Activated CD8-positive, alpha-beta T cell treated with anti-CD3 and anti-CD28 coated beads, Interleukin-2, amount 10 ng/mL, durations not matched to agents 7 days and 5 days (primary cell): ENCODE data around the gene OR2AT4. TPM values are rescaled to one million over a fixed set of nuclear protein-coding genes. Genes with fewer than 3 reads are reported as not detected.
"Not testable (repeated sequence)": the region's sequence is repeated elsewhere in the genome, so short reads cannot be mapped to it uniquely, and the experiment has no call there.

Source experiments
- ATAC-seq: fragments of 150-1000 bp; cut with Tn5 transposase; one replicate; pipeline ENCODE4 v1.10.0; 2021; ENCODE audit warnings: moderate library complexity
- CTCF ChIA-PET: fragments of 350-600 bp; sonication (Branson Sonifier 250); formaldehyde crosslinking; loops from one replicate; lab custom pipeline; 2021; ENCODE audit warnings: antibody characterized with exemption; lab: Charles Lee
- POLR2A ChIA-PET: fragments of 350-600 bp; sonication (Branson Sonifier 250); formaldehyde crosslinking; loops from one replicate; lab custom pipeline; 2021; ENCODE audit warnings: antibody characterized with exemption; lab: Charles Lee
- DNase-seq: peaks from one replicate; pipeline ENCODE4 v3.0.0-alpha.2; 2020
- H3K27ac Mint-ChIP-seq: one replicate; pipeline ENCODE4 v1.8.0; 2021; ENCODE audit warnings: mild to moderate bottlenecking, mixed read lengths
- H3K27me3 Mint-ChIP-seq: one replicate; pipeline ENCODE4 v1.8.0; 2021; ENCODE audit warnings: low read depth, mixed read lengths
- H3K36me3 Mint-ChIP-seq: one replicate; pipeline ENCODE4 v1.8.0; 2021; ENCODE audit warnings: low read depth, mixed read lengths
- H3K4me1 Mint-ChIP-seq: one replicate; pipeline ENCODE4 v1.8.0; 2021; ENCODE audit warnings: low read depth, mixed read lengths
- H3K4me3 Mint-ChIP-seq: one replicate; pipeline ENCODE4 v1.8.0; 2021; ENCODE audit warnings: mild to moderate bottlenecking, mixed read lengths
- H3K9me3 Mint-ChIP-seq: one replicate; pipeline ENCODE4 v1.8.0; 2022; ENCODE audit warnings: mixed read lengths; ENCODE audit not compliant: insufficient read depth
- total RNA-seq, 2 experiments: library from RNA; stranded (reverse); gene quantifications; one replicate each; pipeline ENCODE4 v1.2.3, GENCODE V29; 2021

The OR2AT4 gene
- total RNA-seq, 2 experiments from 2014 or later = not detected

DNA sequence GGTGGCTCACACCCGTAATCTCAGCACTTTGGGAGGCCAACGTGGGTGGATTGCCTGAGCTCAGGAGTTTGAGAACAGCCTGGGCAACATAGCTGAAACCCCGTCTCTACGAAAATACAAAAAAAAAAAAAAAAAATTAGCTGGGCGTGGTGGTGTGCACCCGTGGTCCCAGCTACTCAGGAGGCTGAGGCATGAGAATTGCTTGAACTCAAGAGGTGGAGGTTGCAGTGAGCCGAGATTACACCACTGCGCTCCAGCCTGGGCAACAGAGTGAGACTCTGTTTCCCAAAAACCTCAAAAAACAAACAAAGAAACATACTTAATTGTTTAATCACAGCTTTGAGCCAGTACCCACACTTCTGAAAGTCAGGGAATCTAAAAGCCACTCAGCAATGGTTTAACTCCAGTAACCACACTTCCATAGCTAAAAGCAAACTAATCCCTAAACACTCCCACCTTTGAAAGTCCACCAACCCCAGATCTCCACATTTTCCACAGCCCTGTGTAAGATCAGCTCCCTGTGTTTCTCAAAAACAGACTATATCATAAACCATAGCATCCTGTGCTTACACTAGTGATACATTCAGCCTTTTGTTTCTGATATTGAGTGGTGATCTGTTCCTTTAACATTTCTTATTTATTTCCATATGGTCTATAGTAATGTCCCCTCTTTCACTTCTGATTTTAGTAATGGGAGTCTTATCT lies 4.9 kb upstream of the OR2AT4 start:
- H3K4me1 Mint-ChIP-seq = peaks cover 3% of the 10 kb centered on the region
- no peak for DNase-seq
- H3K27ac Mint-ChIP-seq = no peak overlapping the region
- ChIA-PET POLR2A (no interaction called here), CTCF (interaction anchor here (1.4 kb wide), 1 partner anchor 39 kb away, joined by 4 read pairs; no protein-coding TSS in a partner anchor)
- no peaks in the 10 kb centered on the region for H3K36me3 Mint-ChIP-seq
- H3K27me3 Mint-ChIP-seq = peaks cover 20% of the 10 kb centered on the region
- H3K4me3 Mint-ChIP-seq = no peak overlapping the region
- no peak for ATAC-seq
- peaks cover 3% of the 10 kb centered on the region for H3K9me3 Mint-ChIP-seq

DNA sequence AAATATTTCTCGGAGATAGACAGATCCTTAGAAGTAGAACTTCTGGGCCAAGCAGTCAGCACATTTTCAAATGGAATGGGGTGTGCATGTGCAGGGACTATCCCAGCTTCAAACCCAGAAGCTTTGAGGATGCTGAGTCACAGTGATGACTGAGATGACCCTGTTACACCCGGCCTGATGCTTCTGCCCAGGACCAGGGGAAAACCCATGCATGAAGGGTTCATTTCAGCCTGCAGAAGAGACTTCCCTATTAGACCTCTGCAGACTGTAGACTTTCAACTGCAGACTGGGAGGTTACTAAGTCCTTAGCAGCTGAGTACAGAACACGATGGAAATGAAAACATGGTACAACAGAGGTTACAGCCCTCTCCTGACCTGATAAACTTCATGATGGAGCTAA lies 3.6 kb upstream of the OR2AT4 start:
- peaks cover 27% of the 10 kb centered on the region for H3K27me3 Mint-ChIP-seq
- DNase-seq = no peak
- peaks cover 3% of the 10 kb centered on the region for H3K4me1 Mint-ChIP-seq
- H3K36me3 Mint-ChIP-seq = no peaks in the 10 kb centered on the region
- no peak for ATAC-seq
- ChIA-PET CTCF (interaction anchor here (0.8 to 1.4 kb wide), 2 partner anchors 40 to 42 kb away, joined by 3 to 4 read pairs; no protein-coding TSS in a partner anchor), POLR2A (no interaction called here)
- peaks cover 3% of the 10 kb centered on the region for H3K9me3 Mint-ChIP-seq
- no peak overlapping the region for H3K27ac Mint-ChIP-seq
- no peak overlapping the region for H3K4me3 Mint-ChIP-seq

DNA sequence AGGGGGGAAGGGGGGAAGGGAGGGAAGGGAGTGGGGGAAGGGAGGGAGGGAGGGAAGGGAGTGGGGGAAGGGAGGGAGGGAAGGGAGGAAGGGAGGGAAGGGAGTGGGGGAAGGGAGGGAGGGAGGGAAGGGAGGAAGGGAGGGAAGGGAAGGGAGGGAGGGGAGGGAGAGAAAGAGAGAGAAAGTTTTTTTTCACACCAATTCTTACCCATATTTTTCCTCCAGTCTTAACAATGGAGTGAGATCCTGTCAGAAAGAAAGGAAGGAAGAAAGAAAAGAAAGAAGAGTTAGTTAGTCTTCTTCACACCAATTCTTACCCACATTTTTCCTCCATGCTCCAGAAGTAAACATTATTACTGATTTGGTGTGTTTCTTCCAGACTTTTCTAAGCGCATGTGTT lies 3.0 kb upstream of the OR2AT4 start:
- no peak overlapping the region for H3K4me3 Mint-ChIP-seq
- ATAC-seq (no peak), DNase-seq (no peak)
- H3K9me3 Mint-ChIP-seq = peaks cover 3% of the 10 kb centered on the region
- CTCF ChIA-PET = no interaction called here
- H3K27me3 Mint-ChIP-seq = peaks cover 34% of the 10 kb centered on the region
- POLR2A ChIA-PET = no interaction called here
- H3K27ac Mint-ChIP-seq = no peak overlapping the region
- H3K36me3 Mint-ChIP-seq = no peaks in the 10 kb centered on the region
- peaks cover 3% of the 10 kb centered on the region for H3K4me1 Mint-ChIP-seq

DNA sequence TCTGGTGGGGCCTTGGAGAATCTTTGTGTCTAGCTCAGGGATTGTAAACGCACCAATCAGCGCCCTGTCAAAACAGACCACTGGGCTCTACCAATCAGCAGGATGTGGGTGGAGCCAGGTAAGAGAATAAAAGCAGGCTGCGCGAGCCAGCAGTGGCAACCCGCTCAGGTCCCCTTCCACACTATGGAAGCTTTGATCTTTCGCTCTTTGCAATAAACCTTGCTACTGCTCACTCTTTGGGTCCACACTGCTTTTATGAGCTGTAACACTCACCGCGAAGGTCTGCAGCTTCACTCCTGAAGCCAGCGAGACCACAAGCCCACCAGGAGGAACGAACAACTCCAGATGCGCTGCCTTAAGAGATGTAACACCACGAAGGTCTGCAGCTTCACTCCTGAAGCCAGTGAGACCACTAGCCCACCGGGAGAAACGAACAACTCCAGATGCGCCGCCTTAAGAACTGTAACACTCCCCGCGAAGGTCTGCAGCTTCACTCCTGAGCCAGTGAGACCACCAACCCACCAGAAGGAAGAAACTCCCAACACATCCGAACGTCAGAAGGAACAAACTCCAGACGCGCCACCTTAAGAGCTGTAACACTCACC lies 2.3 kb upstream of the OR2AT4 start:
- H3K9me3 Mint-ChIP-seq, DNase-seq, H3K4me1 Mint-ChIP-seq, ATAC-seq, H3K27ac Mint-ChIP-seq, H3K36me3 Mint-ChIP-seq, H3K4me3 Mint-ChIP-seq, CTCF ChIA-PET, POLR2A ChIA-PET: not testable (repeated sequence)
- H3K27me3 Mint-ChIP-seq = peaks cover 36% of the 10 kb centered on the region

DNA sequence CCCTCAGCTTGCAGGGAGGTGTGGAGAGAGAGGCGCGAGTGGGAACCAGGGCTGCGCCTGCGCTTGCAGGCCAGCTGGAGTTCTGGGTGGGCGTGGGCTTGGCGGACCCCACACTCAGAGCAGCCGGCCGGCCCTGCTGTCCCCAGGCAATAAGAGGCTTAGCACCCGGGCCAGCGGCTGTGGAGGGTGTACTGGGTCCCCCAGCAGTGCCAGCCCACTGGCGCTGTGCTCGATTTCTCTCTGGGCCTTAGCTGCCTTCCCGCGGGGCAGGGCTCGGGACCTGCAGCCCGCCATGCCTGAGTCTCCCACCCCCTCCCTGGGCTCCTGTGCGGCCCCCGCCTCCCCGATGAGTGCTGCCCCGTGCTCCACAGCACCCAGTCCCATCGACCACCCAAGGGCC lies 1.5 kb upstream of the OR2AT4 start:
- DNase-seq, ATAC-seq, POLR2A ChIA-PET, H3K36me3 Mint-ChIP-seq, CTCF ChIA-PET, H3K4me1 Mint-ChIP-seq, H3K27ac Mint-ChIP-seq, H3K9me3 Mint-ChIP-seq, H3K4me3 Mint-ChIP-seq: not testable (repeated sequence)
- peaks cover 34% of the 10 kb centered on the region for H3K27me3 Mint-ChIP-seq

DNA sequence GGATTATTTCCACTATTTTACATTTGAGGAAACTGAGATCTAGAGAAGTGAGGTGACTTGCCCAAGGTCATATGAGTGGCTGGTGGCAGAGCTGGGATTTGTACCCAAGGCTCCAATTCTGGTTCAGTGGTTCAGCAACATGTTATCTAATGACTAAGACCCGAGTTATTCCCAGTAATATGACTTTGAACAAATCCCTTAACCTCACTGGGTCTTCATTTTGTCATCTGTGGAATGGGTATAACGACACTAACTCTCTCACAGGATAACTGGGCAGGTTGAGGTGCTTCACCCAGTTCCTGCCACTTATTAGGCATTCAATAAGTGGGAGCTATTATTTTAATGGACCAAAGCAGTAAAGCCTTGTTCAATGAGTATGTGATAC lies 489 bp upstream of the OR2AT4 start:
- ChIA-PET POLR2A (no interaction called here), CTCF (no interaction called here)
- no peaks in the 10 kb centered on the region for H3K9me3 Mint-ChIP-seq
- DNase-seq (no peak), ATAC-seq (no peak)
- H3K27me3 Mint-ChIP-seq = peaks cover 36% of the 10 kb centered on the region
- no peaks in the 10 kb centered on the region for H3K36me3 Mint-ChIP-seq
- H3K4me1 Mint-ChIP-seq = no peaks in the 10 kb centered on the region
- no peak overlapping the region for H3K27ac Mint-ChIP-seq
- H3K4me3 Mint-ChIP-seq = no peak overlapping the region

DNA sequence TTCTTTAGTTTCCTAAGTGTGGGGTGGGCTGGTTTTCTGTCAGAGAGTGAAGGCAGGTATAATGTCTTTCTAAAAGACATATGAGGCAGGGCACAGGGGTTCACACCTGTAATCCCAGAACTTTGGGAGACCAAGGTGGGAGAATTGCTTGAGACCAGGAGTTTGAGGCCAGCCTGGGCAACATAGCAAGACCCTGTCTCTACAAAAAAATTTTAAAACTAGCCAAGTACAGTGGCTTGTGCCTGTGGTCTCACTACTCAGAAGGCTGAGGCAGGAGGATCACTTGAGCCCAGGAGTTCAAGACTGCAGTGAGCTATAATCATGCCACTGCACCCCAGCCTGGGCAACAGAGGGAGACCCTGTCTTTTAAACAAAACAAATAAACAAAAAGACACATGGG lies 2.3 kb downstream of the OR2AT4 start:
- H3K36me3 Mint-ChIP-seq, POLR2A ChIA-PET, DNase-seq, CTCF ChIA-PET, ATAC-seq, H3K27ac Mint-ChIP-seq, H3K4me3 Mint-ChIP-seq, H3K4me1 Mint-ChIP-seq: not testable (repeated sequence)
- H3K27me3 Mint-ChIP-seq = peaks cover 40% of the 10 kb centered on the region
- H3K9me3 Mint-ChIP-seq = peaks cover 11% of the 10 kb centered on the region

DNA sequence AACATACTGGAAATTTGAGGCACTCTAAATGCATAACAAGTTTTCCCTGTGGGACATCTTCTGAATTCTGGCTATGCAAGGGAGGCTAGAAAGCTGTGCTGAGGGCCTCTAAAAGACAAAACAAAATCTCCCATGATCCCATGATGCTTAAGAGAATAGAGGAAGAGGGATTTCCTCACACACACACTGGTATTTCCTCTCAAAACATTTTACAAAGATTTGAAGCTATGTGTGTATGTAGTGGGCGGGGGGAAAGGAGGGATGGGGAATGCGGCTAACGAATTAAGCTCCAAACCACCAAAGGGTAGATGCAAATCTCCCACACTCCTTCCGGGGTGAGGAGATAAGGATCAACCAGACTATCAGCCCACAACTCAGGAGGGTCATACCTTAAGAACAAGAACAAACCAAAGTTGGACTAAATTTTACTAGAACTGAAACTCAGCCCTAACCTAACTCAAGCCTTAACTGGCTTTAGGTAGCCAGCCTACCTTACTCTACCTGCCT lies 6.0 kb downstream of the OR2AT4 start:
- POLR2A ChIA-PET = no interaction called here
- no peaks in the 10 kb centered on the region for H3K36me3 Mint-ChIP-seq
- no peak overlapping the region for H3K4me3 Mint-ChIP-seq
- no peak for ATAC-seq
- peaks cover 44% of the 10 kb centered on the region for H3K27me3 Mint-ChIP-seq
- H3K27ac Mint-ChIP-seq = no peak overlapping the region
- peaks cover 3% of the 10 kb centered on the region for H3K4me1 Mint-ChIP-seq
- H3K9me3 Mint-ChIP-seq = peaks cover 11% of the 10 kb centered on the region
- CTCF ChIA-PET = no interaction called here
- no peak for DNase-seq

DNA sequence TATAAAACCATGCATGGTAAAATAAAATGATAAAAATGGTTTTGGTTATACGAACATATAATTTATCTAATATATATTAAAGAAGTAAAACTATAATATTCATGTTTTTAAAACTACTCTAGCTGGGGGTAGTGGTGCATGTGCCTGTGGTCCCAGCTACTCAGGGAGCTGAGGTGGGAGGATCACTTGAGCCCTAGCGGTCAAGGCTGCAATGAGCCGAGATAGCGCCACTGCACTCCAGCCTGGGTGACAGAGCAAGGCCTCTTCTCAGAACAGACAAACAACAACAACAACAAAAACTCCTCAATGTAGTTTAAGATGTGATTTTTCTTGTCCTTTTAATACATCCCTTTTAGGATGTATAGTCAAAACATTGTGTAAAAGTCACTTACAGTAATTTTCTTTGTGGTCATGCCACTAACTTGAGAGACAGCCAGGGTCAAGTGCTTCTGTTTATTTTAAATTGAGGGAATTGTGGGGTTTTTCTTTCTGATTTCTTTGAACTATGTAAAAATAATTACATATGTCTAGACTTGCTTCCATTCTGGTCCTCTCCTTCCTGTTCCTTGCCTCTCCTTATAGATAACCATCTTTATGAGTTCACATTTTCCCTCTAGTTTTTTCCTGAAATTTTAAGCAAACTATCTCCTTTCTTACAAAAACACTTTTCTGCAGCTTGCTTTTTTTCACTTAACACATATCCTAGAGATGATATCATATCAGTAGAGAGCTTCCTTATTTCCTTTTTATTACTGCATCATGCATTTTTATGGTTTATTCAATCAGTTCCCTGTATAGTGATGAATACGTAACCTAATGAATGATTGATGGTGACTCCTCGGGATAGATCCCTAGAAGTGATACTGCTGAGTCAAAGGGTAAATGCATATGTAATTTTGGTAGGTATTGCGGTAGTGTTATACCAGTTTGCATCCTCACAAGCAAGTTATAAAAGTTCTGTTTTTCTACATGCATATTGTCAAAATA lies 9.1 kb downstream of the OR2AT4 start:
- DNase-seq = no peak
- ATAC-seq = no peak
- POLR2A ChIA-PET = no interaction called here
- H3K36me3 Mint-ChIP-seq = no peaks in the 10 kb centered on the region
- peaks cover 11% of the 10 kb centered on the region for H3K9me3 Mint-ChIP-seq
- H3K27ac Mint-ChIP-seq = no peak overlapping the region
- H3K4me3 Mint-ChIP-seq = no peak overlapping the region
- H3K4me1 Mint-ChIP-seq = peaks cover 3% of the 10 kb centered on the region
- H3K27me3 Mint-ChIP-seq = peaks cover 42% of the 10 kb centered on the region
- CTCF ChIA-PET = no interaction called here

DNA sequence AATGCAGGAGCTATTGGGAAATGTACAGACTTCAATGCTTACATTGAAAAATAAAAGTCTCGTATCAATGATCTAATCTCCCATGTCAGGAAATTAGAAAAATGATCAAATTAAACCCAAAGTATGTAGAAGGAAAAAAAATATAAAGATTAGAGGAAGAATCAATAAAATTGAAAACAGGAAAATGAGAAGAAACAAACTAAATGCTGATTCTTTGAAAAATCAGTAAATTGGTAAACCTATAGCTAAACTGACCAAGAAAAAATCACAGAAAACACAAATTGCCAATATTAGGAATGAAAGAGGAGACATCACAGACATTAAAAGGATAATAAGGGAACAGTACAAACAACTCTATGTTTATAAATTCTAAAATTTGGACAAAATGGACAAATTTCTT lies 11.8 kb downstream of the OR2AT4 start:
- DNase-seq (no peak), ATAC-seq (no peak)
- Mint-ChIP-seq H3K9me3 (no peaks in the 10 kb centered on the region), H3K4me1 (no peaks in the 10 kb centered on the region), H3K27ac (no peak overlapping the region), H3K36me3 (no peaks in the 10 kb centered on the region), H3K27me3 (peaks cover 37% of the 10 kb centered on the region), H3K4me3 (no peak overlapping the region)
- ChIA-PET CTCF (interaction anchor here (2.3 kb wide), 1 partner anchor 56 kb away, joined by 10 read pairs; no protein-coding TSS in a partner anchor), POLR2A (interaction anchor here (0.6 to 0.7 kb wide), 2 partner anchors 235 to 1631 kb away, joined by 3 read pairs; no protein-coding TSS in a partner anchor)

DNA sequence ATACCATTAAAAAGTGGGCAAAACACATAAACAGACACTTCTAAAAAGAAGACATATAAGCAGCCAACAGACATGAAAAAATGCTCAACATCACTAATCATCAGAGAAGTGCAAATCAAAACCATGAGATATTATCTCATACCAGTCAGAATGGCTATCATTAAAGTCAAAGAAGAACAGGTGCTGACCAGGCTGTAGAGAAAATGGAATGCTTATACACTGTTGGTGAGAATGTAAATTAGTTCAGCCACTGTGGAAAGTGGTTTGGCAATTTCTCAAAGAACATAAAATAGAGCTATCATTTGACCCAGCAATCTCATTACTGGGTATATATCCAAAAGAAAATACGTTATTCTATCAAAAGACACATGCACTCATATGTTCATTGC lies 13.5 kb downstream of the OR2AT4 start:
- H3K36me3 Mint-ChIP-seq = no peaks in the 10 kb centered on the region
- no peak for ATAC-seq
- no peak overlapping the region for H3K4me3 Mint-ChIP-seq
- peaks cover 35% of the 10 kb centered on the region for H3K27me3 Mint-ChIP-seq
- no peak for DNase-seq
- H3K4me1 Mint-ChIP-seq = no peaks in the 10 kb centered on the region
- ChIA-PET CTCF (interaction anchor here (1.0 to 2.3 kb wide), 2 partner anchors 57 to 60 kb away, joined by 3 to 10 read pairs; no protein-coding TSS in a partner anchor), POLR2A (no interaction called here)
- H3K9me3 Mint-ChIP-seq = no peaks in the 10 kb centered on the region
- no peak overlapping the region for H3K27ac Mint-ChIP-seq
